ENCODE data around the gene AP1B1.

GRCh38 chr22:29312218-29313125 lies 75.9 kb downstream of the AP1B1 start:
- TF ChIP-seq EZH2phosphoT487 (IDR thresholded peaks at IDR 0.05; ENCODE audit: low read depth) (no peak), CTCF (IDR thresholded peaks at IDR 0.05; ENCODE audit: low read depth, low read length) (no peak)

All from OCI-LY3 (cell line).